GM06990 (cell line): Measurements from ENCODE around the gene FBXO36.

Source experiments
- DNase-seq: peaks from one replicate; pipeline ENCODE4 v3.0.0-alpha.2; 2011; ENCODE audit not compliant: insufficient read length; ENCODE audit errors: extremely low read depth
- H3K27me3 ChIP-seq: replicated peaks from 2 replicates; pipeline ENCODE4 v1.6.0; 2011; ENCODE audit warnings: low read length; ENCODE audit not compliant: control insufficient read depth, insufficient read depth
- H3K36me3 ChIP-seq: 2 replicates; pipeline ENCODE4 v1.5.1; 2011; ENCODE audit warnings: low read length; ENCODE audit not compliant: control insufficient read depth, insufficient read depth
- H3K4me3 ChIP-seq: replicated peaks from 2 replicates; pipeline ENCODE4 v1.5.1; 2011; ENCODE audit warnings: low read depth, mild to moderate bottlenecking, control low read depth, low read length
- TF ChIP-seq, protein P1 (sequence below): IDR thresholded peaks from 2 replicates; pipeline ENCODE4 v1.5.1; 2011; ENCODE audit warnings: low read length, control low read depth, mild to moderate bottlenecking, inconsistent platforms; ENCODE audit not compliant: insufficient read depth, poor library complexity, severe bottlenecking

The FBXO36 gene

GRCh38 chr2:229980431-229981184 is 58.3 kb downstream of the FBXO36 start:
- H3K36me3 ChIP-seq: no peaks in the 10 kb centered on the region
- DNase-seq: peak; percentile 39
- no peak overlapping the region for H3K4me3 ChIP-seq
- TF ChIP-seq, protein P1, sequence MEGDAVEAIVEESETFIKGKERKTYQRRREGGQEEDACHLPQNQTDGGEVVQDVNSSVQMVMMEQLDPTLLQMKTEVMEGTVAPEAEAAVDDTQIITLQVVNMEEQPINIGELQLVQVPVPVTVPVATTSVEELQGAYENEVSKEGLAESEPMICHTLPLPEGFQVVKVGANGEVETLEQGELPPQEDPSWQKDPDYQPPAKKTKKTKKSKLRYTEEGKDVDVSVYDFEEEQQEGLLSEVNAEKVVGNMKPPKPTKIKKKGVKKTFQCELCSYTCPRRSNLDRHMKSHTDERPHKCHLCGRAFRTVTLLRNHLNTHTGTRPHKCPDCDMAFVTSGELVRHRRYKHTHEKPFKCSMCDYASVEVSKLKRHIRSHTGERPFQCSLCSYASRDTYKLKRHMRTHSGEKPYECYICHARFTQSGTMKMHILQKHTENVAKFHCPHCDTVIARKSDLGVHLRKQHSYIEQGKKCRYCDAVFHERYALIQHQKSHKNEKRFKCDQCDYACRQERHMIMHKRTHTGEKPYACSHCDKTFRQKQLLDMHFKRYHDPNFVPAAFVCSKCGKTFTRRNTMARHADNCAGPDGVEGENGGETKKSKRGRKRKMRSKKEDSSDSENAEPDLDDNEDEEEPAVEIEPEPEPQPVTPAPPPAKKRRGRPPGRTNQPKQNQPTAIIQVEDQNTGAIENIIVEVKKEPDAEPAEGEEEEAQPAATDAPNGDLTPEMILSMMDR: no peak
- H3K27me3 ChIP-seq: no peaks in the 10 kb centered on the region

- H3K27me3 ChIP-seq: no peaks in the 10 kb centered on the region
- TF ChIP-seq, protein P1: no peak
- no peak for DNase-seq
- no peaks in the 10 kb centered on the region for H3K36me3 ChIP-seq
- no peak overlapping the region for H3K4me3 ChIP-seq
Measured at GRCh38 chr2:229993236-229993635, 70.9 kb downstream of the FBXO36 start.

DNA sequence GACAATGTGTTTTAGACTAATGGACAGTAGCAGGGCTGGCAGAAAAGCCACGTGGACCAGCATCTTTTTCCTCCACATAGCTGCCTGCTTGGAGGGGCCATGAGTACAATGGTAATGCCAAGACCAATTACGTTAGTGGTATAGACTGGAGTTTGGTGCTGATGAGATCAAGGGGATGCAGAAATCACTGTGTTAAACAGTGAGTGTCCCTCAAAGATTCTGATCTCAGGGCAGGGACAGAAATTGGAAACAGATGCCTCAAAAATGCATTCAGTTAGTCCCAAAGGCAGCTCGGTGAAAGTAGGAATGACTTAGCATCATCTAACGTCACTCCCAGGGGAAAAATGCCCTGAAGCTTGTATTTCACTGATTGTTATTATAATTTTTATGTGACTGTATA is 74.0 kb downstream of the FBXO36 start:
- TF ChIP-seq, protein P1: no peak
- H3K36me3 ChIP-seq: no peaks in the 10 kb centered on the region
- no peak for DNase-seq
- no peak overlapping the region for H3K4me3 ChIP-seq
- H3K27me3 ChIP-seq: no peaks in the 10 kb centered on the region

DNA sequence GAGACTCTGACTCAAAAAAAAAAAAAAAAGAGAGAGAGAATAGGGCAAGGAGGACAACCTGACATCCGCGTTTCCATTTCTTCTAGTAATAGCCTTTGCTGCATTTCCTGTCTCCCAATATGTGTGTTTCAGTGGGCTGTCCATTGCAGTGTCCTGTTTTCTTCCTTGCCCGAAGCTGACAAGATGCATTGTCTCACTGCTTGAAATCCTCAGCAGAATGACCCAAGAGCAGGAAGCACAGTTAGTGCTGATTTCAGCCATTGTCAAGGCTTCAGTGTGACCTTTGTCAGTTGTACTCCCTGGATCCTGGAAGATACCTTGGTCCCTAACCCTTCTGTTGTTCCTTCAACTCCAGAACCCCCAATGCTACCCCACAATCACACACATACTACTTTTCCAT is 75.3 kb downstream of the FBXO36 start:
- TF ChIP-seq, protein P1: no peak
- Histone ChIP-seq H3K36me3 (no peaks in the 10 kb centered on the region), H3K27me3 (no peaks in the 10 kb centered on the region), H3K4me3 (no peak overlapping the region)
- DNase-seq: no peak

DNA sequence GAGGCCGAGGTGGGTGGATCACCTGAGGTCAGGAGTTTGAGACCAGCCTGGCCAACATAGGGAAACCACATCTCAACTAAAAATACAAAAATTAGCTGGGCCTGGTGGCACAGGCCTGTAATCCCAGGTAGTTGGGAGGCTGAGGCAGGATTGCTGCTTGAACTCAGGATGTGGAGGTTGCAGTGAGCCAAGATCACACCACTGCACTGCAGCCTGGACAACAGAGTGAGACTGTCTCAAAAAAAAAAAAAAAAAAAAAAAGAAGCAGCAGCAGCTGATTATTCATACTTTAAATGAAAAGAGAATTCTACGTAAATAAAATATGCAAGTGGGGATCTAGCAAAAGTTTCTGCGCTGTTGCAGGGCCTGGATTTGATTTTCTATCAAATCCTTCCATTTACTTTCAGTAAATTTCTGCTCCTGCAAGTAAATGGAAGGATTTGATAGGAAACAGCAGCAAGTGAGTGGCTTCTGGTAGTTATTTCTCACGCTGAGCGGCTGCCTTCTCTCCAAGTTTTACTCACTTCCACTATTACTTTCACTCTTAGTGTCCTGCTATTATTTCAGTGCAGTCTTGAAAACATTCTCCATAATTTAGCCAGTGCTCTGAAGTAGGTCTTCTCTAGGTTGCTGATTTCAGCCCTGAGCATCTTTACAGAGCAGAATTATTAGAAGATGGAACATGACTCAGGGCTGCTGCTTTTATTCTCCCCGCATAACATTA is 78.0 kb downstream of the FBXO36 start:
- peak; percentile 73 for DNase-seq
- Histone ChIP-seq H3K36me3 (no peaks in the 10 kb centered on the region), H3K27me3 (no peaks in the 10 kb centered on the region), H3K4me3 (no peak overlapping the region)
- TF ChIP-seq, protein P1: no peak
